ENCODE measurements around the gene AOPEP.

DNA sequence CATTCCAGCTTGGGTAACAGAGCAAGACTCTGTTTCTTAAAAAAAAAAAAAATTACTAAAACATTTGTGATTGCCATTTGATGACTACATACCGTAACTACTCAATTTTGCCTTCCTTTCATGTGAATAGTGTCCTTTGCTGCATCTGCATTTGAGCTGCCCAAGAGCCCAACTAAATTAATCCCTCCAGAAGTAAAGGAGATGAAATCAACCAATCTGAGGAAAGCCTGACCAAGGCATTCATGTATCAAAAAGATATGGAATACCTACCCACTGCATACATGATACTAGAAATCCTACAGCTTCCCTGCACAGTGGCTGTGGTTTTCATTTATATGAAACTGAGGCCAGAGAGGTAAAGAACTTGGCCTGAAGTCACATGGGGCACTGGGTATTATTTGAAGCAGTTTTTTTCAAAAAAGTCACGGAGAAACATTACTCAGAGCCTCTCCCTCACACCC lies 177.5 kb downstream of the AOPEP start:
- TF ChIP-seq, protein P1, sequence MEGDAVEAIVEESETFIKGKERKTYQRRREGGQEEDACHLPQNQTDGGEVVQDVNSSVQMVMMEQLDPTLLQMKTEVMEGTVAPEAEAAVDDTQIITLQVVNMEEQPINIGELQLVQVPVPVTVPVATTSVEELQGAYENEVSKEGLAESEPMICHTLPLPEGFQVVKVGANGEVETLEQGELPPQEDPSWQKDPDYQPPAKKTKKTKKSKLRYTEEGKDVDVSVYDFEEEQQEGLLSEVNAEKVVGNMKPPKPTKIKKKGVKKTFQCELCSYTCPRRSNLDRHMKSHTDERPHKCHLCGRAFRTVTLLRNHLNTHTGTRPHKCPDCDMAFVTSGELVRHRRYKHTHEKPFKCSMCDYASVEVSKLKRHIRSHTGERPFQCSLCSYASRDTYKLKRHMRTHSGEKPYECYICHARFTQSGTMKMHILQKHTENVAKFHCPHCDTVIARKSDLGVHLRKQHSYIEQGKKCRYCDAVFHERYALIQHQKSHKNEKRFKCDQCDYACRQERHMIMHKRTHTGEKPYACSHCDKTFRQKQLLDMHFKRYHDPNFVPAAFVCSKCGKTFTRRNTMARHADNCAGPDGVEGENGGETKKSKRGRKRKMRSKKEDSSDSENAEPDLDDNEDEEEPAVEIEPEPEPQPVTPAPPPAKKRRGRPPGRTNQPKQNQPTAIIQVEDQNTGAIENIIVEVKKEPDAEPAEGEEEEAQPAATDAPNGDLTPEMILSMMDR (IDR thresholded peaks at IDR 0.05; ENCODE audit: insufficient read depth, low read length, poor library complexity, severe bottlenecking) = no peak
- no peak for TF ChIP-seq EZH2phosphoT487 (conservative IDR thresholded peaks at IDR 0.05; ENCODE audit: low read length)

Data from SU-DHL-6 (cell line).